ENCODE results near the gene RAB4B.
"Not testable (repeated sequence)": the region's sequence is repeated elsewhere in the genome, so short reads cannot be mapped to it uniquely, and the experiment has no call there.

The RAB4B gene

DNA sequence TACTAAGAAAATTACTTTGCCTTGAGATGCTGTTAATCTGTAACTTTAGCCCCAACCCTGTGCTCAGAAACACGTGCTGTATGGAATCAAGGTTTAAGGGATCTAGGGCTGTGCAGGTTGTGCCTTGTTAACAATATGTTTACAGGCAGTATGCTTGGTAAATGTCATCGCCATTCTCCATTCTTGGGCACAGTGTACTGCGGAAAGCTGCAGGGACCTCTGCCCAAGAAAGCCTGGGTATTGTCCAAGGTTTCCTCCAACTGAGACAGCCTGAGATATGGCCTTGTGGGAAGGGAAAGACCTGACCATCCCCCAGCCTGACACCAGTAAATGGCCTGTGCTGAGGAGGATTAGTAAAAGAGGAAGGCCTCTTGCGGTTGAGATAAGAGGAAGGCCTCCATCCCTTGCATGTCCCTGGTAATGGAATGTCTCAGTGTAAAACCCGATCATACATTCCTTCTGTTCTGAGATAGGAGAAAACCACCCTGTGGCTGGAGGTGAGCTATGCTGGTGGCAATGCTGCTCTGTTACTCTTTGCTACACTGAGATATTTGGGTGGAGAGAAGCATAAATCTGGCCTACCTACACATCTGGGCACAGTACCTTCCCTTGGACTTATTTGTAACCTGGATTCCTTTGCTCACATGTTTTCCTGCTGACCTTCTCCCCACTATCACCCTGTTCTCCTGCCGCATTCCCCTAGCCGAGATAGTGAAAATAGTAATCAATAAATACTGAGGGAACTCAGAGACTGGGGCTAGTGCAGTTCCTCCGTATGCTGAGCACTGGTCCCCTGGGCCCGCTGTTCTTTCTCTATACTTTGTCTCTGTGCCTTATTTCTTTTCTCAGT is 44.9 kb downstream of the RAB4B start:
- not testable (repeated sequence) for DNase-seq (ENCODE audit: low spot score)

DNA sequence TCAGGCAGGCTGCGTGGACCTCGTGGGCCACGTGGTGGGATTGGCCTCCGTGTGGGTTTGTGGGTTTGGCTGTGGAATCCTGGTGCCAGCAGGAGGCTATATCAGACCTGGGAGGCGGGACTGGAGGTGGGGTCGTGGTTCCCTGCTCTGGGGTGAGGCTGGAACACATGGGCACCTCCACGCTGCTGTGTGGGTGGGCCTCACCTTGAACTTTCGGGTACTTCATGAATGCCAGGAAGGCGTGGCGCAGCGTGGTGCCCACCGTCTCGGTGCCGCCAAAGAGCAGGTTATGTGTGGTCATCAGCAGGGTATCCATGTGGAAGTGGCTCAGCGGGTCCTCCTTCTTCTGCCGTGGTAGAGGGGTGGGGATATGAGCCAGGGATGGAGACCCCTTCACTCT is 46.9 kb downstream of the RAB4B start:
- DNase-seq (ENCODE audit: low spot score): not testable (repeated sequence)

DNA sequence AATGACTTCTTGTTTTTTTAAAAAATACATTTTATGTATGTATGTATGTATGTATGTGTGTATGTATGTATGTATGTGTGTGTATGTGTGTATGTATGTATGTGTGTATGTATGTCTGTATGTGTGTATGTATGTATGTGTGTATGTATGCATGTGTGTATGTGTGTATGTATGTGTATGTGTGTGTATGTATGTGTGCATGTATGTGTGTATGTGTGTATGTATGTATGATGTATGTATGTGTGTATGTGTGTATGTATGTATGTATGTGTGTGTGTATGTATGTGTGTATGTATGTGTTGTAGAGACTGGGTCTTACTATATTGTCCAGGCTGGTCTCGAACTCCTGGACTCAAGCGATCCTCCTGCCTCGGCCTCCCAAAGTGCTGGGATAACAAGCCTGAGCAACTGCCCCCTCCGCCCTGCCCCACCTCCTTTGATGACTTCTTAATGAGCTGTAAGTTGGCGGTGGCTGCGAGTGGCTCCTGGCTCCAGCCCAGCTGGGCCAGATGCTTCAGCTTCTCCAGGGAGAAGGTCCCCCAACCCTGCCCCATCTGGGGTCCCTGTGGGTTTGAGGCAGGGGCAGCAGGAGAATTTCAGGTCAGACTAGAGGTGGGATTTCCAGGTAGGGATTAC is 47.5 kb downstream of the RAB4B start:
- not testable (repeated sequence) for DNase-seq (ENCODE audit: low spot score)

DNA sequence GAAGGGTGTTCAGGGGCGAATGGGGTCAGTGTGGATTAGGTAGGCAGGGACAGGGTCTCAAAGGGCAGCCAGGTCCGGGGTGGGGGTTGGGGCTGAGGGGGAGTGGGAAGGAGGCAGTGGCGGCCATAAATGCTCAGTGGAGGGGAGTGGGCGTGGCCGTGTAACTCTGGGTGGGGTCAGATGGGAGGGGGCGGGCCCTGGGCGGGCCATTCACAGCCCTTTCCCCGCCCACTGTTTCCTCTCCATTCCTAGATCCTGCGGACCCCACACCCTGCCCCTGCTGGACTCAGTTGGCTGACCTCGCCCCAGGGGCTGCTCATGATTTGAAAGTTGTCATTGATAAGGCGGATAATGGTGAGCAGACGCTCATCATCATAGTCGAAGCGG is 48.3 kb downstream of the RAB4B start:
- not testable (repeated sequence) for DNase-seq (ENCODE audit: low spot score)

DNA sequence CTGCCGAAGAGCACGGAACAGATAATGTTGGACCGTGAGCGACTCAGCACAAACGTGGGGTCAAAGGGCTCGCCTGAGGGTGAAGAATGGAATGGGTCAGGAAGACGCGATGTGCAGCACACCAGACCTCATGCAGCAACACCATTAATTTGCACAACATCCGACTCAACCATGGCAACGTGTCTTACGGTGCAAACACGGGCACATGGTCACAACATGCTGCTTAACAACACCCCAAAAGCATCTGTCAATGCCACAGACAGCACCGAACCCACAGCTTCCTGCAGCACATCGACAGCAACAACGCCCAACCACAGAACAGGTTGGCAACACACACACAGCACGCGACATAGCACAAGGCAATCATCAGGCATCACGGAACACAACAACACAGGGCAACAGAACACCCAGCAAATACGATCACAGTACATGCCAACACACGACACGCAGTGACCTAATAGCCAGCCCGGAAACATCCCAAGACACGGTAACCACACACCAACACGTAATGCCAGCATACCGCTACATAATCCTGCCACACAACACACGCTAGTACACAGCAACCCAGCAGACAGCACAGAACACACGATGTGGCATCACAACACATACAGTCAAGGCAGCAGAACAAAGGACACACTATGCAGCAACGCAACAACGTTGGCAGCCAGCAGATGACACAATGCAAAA is 48.8 kb downstream of the RAB4B start:
- not testable (repeated sequence) for DNase-seq (ENCODE audit: low spot score)

GRCh38 chr19:40827386-40828247 is 49.6 kb downstream of the RAB4B start:
- no peak for DNase-seq (ENCODE audit: low spot score)

- DNase-seq (ENCODE audit: low spot score): no peak
These were observed 51.2 kb downstream of the RAB4B start for GRCh38 chr19:40829205-40829604.

- not testable (repeated sequence) for DNase-seq (ENCODE audit: low spot score)
These were observed 52.7 kb downstream of the RAB4B start for GRCh38 chr19:40830741-40831140.

DNA sequence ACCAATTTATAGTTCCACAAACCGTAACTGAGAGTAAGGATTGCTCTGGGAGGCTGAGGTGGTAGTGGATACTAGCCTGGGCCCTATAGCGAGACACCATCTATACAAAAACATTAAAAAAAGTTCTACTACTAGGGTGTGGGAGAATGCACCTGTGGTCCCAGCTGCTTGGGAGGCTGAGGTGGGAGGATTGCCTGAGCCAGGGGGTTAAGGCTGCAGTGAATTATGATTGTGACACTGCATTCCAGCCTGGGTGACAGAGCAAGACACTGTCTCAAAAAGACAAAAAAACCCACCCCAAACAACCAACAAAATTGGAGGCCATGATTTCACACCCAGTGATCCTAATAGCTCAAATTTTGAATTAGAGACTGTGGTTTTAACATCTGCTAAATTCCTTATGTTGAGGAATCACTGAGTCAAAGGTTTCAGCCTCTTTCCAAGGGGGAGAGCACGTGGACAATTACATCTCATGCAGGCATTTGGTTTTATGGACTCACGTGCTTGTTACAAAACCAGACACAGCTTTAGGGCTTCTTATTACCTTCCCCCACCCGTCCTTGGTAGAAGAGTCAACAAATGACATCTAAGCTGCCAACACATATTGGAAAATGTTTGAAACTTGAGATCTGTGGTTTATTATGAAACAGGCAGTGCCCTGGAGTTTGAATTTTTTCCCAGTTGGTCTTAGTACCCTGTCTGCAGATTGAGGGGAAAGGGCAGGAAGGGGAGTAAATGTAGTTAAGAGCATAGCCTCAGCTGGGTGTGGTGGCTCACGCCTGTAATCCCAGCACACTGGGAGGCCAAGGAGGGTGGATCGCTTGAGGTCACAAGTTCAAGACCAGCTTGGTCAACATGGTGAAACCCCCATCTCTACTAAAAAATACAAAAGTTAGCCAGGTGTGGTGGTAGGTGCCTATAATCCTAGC is 53.7 kb downstream of the RAB4B start:
- peak; percentile 84 for DNase-seq (ENCODE audit: low spot score)

GRCh38 chr19:40832431-40832790 is 54.4 kb downstream of the RAB4B start:
- not testable (repeated sequence) for DNase-seq (ENCODE audit: low spot score)

DNA sequence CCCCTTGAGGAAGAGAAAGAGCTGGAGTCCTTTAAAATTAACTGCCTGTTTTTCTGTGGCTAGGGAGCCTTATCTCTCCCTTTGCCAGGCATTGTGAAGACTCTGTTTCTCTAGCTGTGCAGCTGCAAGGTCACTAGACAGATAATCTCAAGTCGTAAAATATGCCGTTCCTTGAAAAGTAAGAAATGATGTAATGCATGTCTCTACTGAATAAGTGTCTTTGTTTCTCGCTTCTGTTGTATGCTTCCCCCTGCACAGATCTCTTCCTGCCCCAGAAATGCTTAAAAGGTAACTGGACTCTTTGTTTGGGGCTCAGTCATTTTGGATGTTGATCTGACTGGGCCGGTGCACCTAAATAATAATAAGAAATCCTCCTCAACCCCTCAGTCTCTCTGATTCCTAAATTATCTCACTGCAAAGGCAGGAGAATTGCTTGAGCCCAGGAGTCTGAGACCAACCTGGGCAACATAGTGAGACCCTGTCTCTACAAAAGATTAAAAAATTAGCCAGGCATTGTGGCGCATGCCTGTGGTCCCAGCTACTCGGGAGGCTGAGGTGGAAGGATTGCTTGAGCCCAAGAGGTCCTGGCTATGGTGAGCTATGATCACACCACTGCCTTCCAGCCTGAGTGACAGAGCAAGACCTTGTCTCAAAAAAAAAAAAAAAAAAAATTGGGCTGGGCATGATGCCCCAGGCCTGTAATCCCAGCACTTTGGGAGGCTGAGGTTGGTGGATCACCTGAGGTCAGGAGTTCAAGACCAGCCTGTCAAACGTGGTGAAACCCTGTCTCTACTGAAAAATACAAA is 55.9 kb downstream of the RAB4B start:
- DNase-seq (ENCODE audit: low spot score): not testable (repeated sequence)

DNA sequence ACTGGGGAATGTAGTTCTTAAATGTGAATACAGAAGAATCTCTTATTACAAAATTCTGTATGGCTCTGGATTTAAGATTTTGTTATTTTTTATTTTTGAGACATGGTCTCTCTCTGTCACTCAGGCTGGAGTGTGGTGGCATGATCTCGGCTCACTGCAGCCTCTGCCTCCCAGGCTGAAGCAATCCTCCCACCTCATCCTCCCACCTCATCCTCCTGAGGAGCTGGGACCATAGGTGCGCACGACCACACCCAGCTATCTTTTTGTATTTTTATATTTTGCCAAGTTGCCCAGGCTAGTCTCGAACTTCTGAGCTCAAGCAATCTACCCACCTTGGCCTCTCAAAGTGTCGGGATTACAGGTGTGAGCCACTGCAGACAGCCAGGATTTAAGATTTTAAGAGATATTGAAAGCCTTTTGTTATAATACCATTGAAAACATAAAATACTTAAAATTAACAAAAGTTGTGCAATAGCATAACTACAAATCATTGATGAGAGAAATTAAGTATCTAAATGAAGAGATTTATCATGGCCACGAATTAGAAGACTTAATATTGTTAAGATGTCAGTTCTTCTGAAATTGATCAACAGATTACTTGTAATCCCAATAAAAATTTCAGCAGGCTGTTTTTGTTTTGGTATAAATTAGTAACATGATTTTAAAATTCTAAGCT is 58.8 kb downstream of the RAB4B start:
- no peak for DNase-seq (ENCODE audit: low spot score)

- DNase-seq (ENCODE audit: low spot score): not testable (repeated sequence)
These were observed 60.4 kb downstream of the RAB4B start for GRCh38 chr19:40838477-40838876.

DNA sequence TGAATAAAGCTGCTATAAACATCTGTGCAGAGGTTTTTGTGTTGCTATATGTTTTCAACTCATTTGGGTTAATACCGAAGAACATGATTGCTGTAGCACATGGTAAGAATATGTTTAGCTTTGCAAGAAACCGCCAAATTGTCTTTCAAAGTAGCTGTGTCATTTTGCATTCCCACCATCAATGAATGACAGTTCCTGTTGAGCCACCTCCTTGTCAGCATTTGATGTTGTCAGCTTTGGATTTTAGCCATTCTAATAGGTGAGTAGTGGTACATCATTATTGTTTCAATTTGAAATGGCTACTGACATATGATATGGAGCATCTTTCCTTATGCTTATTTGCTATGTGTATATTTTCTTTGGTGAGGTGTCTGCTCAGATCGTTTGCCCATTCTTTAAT is 64.0 kb downstream of the RAB4B start:
- not testable (repeated sequence) for DNase-seq (ENCODE audit: low spot score)

DNA sequence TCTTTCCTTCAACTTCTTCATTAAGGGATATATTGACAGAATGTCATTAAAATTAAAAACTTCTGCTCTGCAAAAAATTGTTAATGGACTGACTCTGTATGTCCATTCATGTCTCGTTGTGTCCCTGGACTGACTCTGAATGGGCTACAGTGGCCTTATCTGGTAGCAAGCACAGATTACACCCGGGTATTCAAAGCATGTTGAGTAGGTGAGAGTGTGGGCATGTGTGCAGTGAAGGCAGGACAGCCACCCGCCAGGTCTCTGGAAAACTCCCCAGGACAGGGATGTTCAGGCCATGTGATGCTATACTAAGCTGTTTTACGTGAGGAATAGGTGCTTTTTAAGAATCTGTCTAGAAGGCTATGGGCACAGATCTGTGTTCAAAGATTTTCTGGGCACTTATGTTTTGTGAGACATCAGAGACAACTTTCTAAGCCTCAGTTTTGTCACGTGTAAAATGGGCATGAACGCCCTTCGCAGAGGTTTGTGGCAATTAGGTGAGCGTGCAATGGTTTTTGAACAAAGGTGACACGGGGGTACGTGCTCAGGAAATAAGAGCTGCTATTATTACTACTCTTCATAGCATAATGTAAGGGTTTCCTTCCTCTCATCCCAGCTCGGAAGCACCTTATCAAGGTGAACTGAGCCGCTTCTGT is 65.1 kb downstream of the RAB4B start:
- not testable (repeated sequence) for DNase-seq (ENCODE audit: low spot score)

DNA sequence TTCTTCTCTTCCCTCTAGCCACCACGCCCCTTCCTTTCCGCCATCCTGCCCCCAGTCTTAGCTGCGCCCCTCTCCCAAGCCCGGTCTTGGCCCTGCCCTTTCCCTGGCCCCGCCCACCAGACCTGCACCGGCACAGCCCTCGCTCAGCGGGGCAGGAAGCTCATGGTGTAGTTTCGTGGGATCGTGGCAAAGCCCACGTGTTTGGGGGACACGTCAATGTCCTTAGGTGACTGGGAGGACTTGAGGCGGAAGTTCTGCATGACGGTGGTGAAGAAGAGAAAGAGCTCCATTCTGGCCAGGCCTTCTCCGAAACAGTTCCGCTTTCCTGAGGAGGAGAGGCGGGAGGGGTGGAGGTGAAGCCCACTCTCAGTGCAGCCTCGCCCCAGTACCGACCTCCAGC is 65.6 kb downstream of the RAB4B start:
- not testable (repeated sequence) for DNase-seq (ENCODE audit: low spot score)

Measured in LoVo (cell line).